8988T (cell line): ENCODE measurements around the gene POGLUT3.

Experiments
- DNase-seq: peaks from one replicate; pipeline ENCODE4 v3.0.0; 2011

The POGLUT3 gene

GRCh38 chr11:108500169-108500568, 2.0 kb upstream of the POGLUT3 start:
- DNase-seq: no peak

- no peak for DNase-seq
Measured at GRCh38 chr11:108498816-108499408, 728 bp upstream of the POGLUT3 start.

DNA sequence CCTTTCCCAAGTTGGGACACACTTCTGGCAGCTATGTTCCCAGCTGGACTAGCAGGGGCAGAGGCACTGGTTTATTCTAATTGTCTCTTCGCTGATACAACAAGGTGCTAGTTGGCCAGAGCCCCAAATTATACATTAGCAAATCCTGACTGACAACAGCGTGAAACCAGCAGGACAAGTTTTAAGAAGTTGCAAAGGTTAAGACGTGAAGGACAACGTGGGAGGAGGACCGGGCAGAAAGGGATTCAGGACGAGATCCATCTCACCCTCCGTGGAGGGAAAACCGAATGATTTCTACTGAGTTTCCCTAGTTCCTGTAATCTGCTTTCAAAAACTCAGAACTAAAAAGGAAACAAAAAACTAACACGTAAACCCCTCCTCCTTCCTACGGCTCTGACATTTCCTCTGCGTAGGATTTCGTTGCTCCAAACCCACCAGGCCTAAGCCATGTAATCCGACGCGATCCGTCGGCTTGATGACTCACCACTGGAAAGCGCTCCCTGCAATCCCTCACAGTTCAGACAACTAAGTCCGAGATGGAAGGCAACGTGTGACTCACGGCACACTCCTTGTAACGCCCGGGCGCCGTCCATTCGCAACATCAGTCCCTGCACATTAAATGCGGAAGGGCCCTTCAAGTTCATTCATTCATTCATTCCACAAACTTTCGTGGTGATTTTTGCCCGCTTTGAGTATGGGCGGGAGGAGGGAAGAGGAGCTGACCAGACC, 703 bp downstream of the POGLUT3 start:
- peak; percentile 83 for DNase-seq

DNA sequence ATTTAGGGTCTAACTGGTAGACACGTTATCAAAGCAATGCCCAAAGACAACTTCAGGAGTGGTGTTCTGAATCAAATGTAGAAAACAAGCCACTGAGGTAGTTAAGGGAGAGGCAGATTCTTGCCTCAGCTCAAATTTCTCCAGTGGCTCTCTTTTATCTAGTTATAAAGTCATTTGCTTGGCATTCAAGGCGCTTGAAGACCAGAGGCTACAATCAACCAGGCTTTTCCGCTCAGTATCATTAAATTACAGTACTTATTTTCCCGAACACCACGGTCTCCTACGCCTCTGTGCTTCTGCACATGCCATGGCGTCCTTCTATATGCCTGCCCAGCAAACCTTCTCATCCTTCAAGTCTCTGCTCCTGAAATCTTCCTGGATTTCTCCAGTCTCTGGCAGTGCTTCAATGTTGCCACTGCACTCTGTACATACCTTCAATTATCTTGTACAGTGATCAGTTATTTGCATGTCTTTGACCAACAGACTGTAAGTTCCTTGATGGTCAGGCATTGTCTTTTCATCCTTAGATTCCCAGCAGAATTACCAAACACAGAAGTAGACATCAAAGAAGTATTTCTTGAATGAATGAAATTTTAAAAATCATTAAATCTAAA, 1.4 kb downstream of the POGLUT3 start:
- DNase-seq: no peak

DNA sequence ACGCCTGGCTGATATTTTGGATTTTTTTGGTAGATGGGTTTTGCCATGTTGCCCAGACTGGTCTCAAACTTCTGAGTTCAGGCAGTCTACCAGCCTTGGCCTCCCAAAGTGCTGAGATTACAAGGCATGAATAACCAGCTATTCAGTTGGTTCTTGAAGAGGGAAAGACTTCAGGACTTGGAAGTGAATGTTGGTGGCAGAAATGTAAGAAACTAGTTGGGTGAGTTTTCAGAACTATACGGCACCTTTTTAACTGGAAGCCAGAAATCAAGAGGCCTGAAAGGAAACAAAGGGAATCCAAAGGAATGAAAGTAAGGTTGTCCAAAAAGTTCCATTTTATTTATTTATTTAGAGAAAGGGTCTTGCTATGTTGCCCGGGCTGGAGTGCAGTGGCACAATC, 2.9 kb downstream of the POGLUT3 start:
- DNase-seq: no peak

GRCh38 chr11:108494182-108494581, 4.0 kb downstream of the POGLUT3 start:
- DNase-seq: no peak

- DNase-seq: no peak
Measured at GRCh38 chr11:108491936-108492335, 6.2 kb downstream of the POGLUT3 start.

- DNase-seq: no peak
Measured at GRCh38 chr11:108486828-108487227, 11.4 kb downstream of the POGLUT3 start.

DNA sequence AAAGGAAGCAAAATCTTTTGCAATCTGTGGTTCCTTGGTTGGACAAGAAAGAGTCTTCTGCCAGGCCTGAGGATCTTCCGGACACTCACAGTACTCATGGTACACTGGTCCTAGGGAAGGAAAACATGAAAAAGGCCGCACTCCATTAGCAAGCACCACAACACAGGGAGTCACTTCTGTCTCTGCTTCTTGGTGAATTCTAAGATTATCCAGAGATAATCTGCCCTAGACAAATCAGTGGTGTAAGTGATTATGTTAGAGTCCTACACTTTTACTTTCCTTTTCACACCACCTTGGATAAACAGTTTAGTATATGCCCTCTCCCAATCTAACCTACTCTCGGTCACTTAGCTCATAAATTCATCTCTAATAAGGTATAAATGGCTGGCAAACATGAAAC, 11.9 kb downstream of the POGLUT3 start:
- no peak for DNase-seq

- DNase-seq: no peak
Measured at GRCh38 chr11:108483163-108483562, 15.0 kb downstream of the POGLUT3 start.

- no peak for DNase-seq
Measured at GRCh38 chr11:108474664-108475463, 23.3 kb downstream of the POGLUT3 start.

GRCh38 chr11:108472681-108473080, 25.5 kb downstream of the POGLUT3 start:
- no peak for DNase-seq

DNA sequence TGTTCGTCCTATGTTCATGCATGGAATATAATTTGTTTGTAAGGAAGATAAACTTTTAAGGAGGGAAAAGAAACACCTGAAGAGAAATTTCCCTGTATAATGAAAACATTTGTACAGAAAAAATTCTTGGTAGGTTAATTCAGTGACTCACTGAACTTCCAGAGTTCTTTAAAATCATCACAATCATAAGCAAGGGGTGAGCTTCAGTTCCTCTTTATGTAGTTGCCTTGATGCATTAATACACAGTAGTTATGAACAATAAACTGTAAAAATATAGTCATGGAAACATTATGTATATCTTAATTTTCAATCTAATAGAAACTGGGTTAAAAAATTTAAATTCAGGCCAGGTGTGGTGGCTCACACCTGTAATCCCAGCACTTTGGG, 29.7 kb downstream of the POGLUT3 start:
- DNase-seq: no peak

GRCh38 chr11:108467091-108467823, 30.9 kb downstream of the POGLUT3 start, which contains the start of gene C11orf65:
Gene C11orf65 (minus strand): TSS chr11:108467529. CDS start chr11:108461559, 5,970 bp downstream.
- peak; percentile 62 for DNase-seq

GRCh38 chr11:108466405-108466804, 31.8 kb downstream of the POGLUT3 start:
- DNase-seq: no peak

- no peak for DNase-seq
Measured at GRCh38 chr11:108453207-108453835, 44.9 kb downstream of the POGLUT3 start.
